ENCODE results near the gene NCKIPSD.

NCKIPSD gene

GRCh38 chr3:48702320-48702920 is 16.7 kb upstream of the NCKIPSD start:
- H3K4ac ChIP-seq (ENCODE audit: low read depth in 1 of 2, low read length in 2 of 2), result no peak overlapping the region
- no peak overlapping the region for H2BK15ac ChIP-seq (ENCODE audit: low read depth, poor library complexity, severe bottlenecking)
- H3K14ac ChIP-seq (ENCODE audit: low read length in 2 of 2), result no peak overlapping the region
- H3K27ac ChIP-seq (ENCODE audit: low read length, poor library complexity, severe bottlenecking), result no peak overlapping the region
- H3K79me1 ChIP-seq (replicated peaks; ENCODE audit: low read length, poor library complexity, severe bottlenecking), result no peaks in the 10 kb centered on the region
- no peak overlapping the region for H2BK5ac ChIP-seq (ENCODE audit: low read depth, low read length, poor library complexity, severe bottlenecking)
- H4K8ac ChIP-seq (ENCODE audit: low read length), result no peak overlapping the region
- H2BK12ac ChIP-seq (ENCODE audit: low read length in 2 of 2), result no peak overlapping the region
- H2AFZ ChIP-seq (ENCODE audit: low read depth, low read length), result no peak overlapping the region
- H3K9ac ChIP-seq (ENCODE audit: low read length), result no peak overlapping the region
- H3K23ac ChIP-seq (ENCODE audit: low read length in 2 of 2), result no peak overlapping the region
- H3K27me3 ChIP-seq (ENCODE audit: control insufficient read depth in 1 of 2, insufficient read depth in 1 of 2, low read length in 2 of 2), result no peaks in the 10 kb centered on the region
- no peak overlapping the region for H3K4me3 ChIP-seq (ENCODE audit: insufficient read depth in 1 of 2, low read depth in 1 of 2, low read length in 2 of 2)
- no peak for DNase-seq
- peaks cover 6% of the 10 kb centered on the region for H3K4me1 ChIP-seq (ENCODE audit: control insufficient read depth, insufficient read depth, low read depth, low read length)
- WGBS, result 94% methylated on average over 6 of the region's 6 CpGs
- no peak overlapping the region for H3K4me2 ChIP-seq (ENCODE audit: low read length, poor library complexity, severe bottlenecking)
- no peaks in the 10 kb centered on the region for H3K9me3 ChIP-seq (ENCODE audit: control insufficient read depth, low read length)
- no peak overlapping the region for H2BK120ac ChIP-seq (ENCODE audit: low read depth, low read length)
- H4K91ac ChIP-seq (ENCODE audit: low read length), result no peak overlapping the region
- peaks cover 41 to 42% of the 10 kb centered on the region in 2 experiments for H3K36me3 ChIP-seq (ENCODE audit: control insufficient read depth in 1 of 2, insufficient read depth in 2 of 2, low read depth in 1 of 2, low read length in 2 of 2)
- H2AK5ac ChIP-seq (ENCODE audit: low read length, severe bottlenecking), result no peak overlapping the region
- H3K18ac ChIP-seq (ENCODE audit: low read depth in 1 of 2, low read length in 2 of 2), result no peak overlapping the region

DNA sequence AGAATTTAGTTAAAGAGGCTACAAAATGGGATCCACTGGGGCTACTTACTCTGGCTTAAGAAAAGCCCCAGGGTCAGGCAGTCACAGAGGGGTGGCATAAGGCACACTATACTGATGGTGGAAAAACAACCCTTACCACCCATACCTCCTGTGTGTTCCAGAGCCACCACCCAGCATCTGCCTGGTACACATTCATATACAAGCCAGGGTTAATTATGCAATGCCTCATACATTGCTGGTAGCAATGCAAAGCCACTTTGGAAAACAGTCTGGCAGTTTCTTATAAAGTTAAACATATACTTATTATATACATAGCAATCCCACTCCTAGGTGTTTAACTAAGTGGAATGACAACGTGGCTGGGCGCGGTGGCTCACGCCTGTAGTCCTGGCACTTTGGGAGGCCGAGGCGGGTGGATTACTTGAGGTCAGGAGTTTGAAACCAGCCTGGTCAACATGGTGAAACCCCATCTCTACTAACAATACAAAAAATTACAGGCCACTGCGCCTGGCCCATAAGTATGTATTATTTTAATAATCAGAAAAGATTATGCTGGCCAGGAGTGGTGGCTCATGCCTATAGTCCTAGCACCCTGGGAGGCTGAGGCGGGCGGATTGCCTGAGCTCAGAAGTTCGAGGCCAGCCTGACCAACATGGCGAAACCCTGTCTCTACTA is 15.2 kb upstream of the NCKIPSD start:
- H2BK15ac ChIP-seq (ENCODE audit: low read depth, poor library complexity, severe bottlenecking), result no peak overlapping the region
- H3K27ac ChIP-seq (ENCODE audit: low read length, poor library complexity, severe bottlenecking), result no peak overlapping the region
- no peak overlapping the region for H4K91ac ChIP-seq (ENCODE audit: low read length)
- no peak overlapping the region for H2BK5ac ChIP-seq (ENCODE audit: low read depth, low read length, poor library complexity, severe bottlenecking)
- no peaks in the 10 kb centered on the region for H3K9me3 ChIP-seq (ENCODE audit: control insufficient read depth, low read length)
- no peak for DNase-seq
- no peak overlapping the region for H3K4ac ChIP-seq (ENCODE audit: low read depth in 1 of 2, low read length in 2 of 2)
- H3K4me1 ChIP-seq (ENCODE audit: control insufficient read depth, insufficient read depth, low read depth, low read length), result peaks cover 10% of the 10 kb centered on the region
- no peak overlapping the region for H2AFZ ChIP-seq (ENCODE audit: low read depth, low read length)
- H2BK12ac ChIP-seq (ENCODE audit: low read length in 2 of 2), result no peak overlapping the region
- H2BK120ac ChIP-seq (ENCODE audit: low read depth, low read length), result no peak overlapping the region
- peak overlapping the region in 1 of 2 experiments; percentile 19 for H3K4me3 ChIP-seq (ENCODE audit: insufficient read depth in 1 of 2, low read depth in 1 of 2, low read length in 2 of 2)
- no peak overlapping the region for H3K9ac ChIP-seq (ENCODE audit: low read length)
- H3K14ac ChIP-seq (ENCODE audit: low read length in 2 of 2), result no peak overlapping the region
- H3K79me1 ChIP-seq (replicated peaks; ENCODE audit: low read length, poor library complexity, severe bottlenecking), result no peaks in the 10 kb centered on the region
- no peak overlapping the region for H3K18ac ChIP-seq (ENCODE audit: low read depth in 1 of 2, low read length in 2 of 2)
- H2AK5ac ChIP-seq (ENCODE audit: low read length, severe bottlenecking), result no peak overlapping the region
- WGBS, result 92% methylated on average over 10 of the region's 11 CpGs
- no peak overlapping the region for H3K23ac ChIP-seq (ENCODE audit: low read length in 2 of 2)
- no peak overlapping the region for H4K8ac ChIP-seq (ENCODE audit: low read length)
- H3K4me2 ChIP-seq (ENCODE audit: low read length, poor library complexity, severe bottlenecking), result no peak overlapping the region
- peaks cover 31 to 34% of the 10 kb centered on the region in 2 experiments for H3K36me3 ChIP-seq (ENCODE audit: control insufficient read depth in 1 of 2, insufficient read depth in 2 of 2, low read depth in 1 of 2, low read length in 2 of 2)
- no peaks in the 10 kb centered on the region for H3K27me3 ChIP-seq (ENCODE audit: control insufficient read depth in 1 of 2, insufficient read depth in 1 of 2, low read length in 2 of 2)

DNA sequence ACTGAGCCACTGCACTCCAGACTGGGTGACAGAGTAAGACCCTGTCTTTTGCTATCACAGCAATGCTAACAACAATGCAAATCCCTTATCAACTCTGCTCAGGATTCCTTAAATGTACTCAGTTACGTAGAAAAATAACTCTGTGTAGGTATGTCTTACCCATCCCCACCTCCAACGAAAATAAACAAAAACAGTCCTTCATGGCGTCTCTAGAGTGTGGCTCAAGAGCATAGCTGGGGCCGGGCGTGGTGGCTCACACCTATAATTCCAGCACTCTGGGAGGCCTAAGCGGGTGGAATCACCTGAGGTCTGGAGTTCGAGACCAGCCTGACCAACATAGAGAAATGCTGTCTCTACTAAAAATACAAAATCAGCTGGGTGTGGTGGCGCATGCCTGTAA is 13.2 kb upstream of the NCKIPSD start:
- no peak overlapping the region for H3K23ac ChIP-seq (ENCODE audit: low read length in 2 of 2)

GRCh38 chr3:48697952-48698351 is 12.2 kb upstream of the NCKIPSD start:
- Histone ChIP-seq H3K14ac (ENCODE audit: low read length in 2 of 2) (no peak overlapping the region), H3K18ac (ENCODE audit: low read depth in 1 of 2, low read length in 2 of 2) (no peak overlapping the region), H2BK12ac (ENCODE audit: low read length in 2 of 2) (no peak overlapping the region), H3K4me3 (ENCODE audit: insufficient read depth in 1 of 2, low read depth in 1 of 2, low read length in 2 of 2) (no peak overlapping the region), H2BK120ac (ENCODE audit: low read depth, low read length) (no peak overlapping the region), H3K4me2 (ENCODE audit: low read length, poor library complexity, severe bottlenecking) (no peak overlapping the region), H3K4me1 (ENCODE audit: control insufficient read depth, insufficient read depth, low read depth, low read length) (peaks cover 22% of the 10 kb centered on the region), H2AK5ac (ENCODE audit: low read length, severe bottlenecking) (no peak overlapping the region), H4K8ac (ENCODE audit: low read length) (no peak overlapping the region), H3K79me1 (replicated peaks; ENCODE audit: low read length, poor library complexity, severe bottlenecking) (peaks cover under 1% of the 10 kb centered on the region), H4K91ac (ENCODE audit: low read length) (no peak overlapping the region), H3K23ac (ENCODE audit: low read length in 2 of 2) (no peak overlapping the region), H3K36me3 (ENCODE audit: control insufficient read depth in 1 of 2, insufficient read depth in 2 of 2, low read depth in 1 of 2, low read length in 2 of 2) (peaks cover 31 to 42% of the 10 kb centered on the region in 2 experiments), H3K9me3 (ENCODE audit: control insufficient read depth, low read length) (no peaks in the 10 kb centered on the region), H3K27ac (ENCODE audit: low read length, poor library complexity, severe bottlenecking) (no peak overlapping the region), H2BK5ac (ENCODE audit: low read depth, low read length, poor library complexity, severe bottlenecking) (no peak overlapping the region), H3K27me3 (ENCODE audit: control insufficient read depth in 1 of 2, insufficient read depth in 1 of 2, low read length in 2 of 2) (no peaks in the 10 kb centered on the region), H3K9ac (ENCODE audit: low read length) (no peak overlapping the region), H3K4ac (ENCODE audit: low read depth in 1 of 2, low read length in 2 of 2) (no peak overlapping the region), H2AFZ (ENCODE audit: low read depth, low read length) (no peak overlapping the region), H2BK15ac (ENCODE audit: low read depth, poor library complexity, severe bottlenecking) (no peak overlapping the region)
- 98% methylated on average over 3 of the region's 3 CpGs for whole genome bisulfite sequencing
- DNase-seq, result no peak

More for the DNA sequence above, 13.2 kb upstream of the NCKIPSD start:
- Histone ChIP-seq H3K4me2 (ENCODE audit: low read length, poor library complexity, severe bottlenecking) (no peak overlapping the region), H3K79me1 (replicated peaks; ENCODE audit: low read length, poor library complexity, severe bottlenecking) (no peaks in the 10 kb centered on the region), H3K27me3 (ENCODE audit: control insufficient read depth in 1 of 2, insufficient read depth in 1 of 2, low read length in 2 of 2) (no peaks in the 10 kb centered on the region), H3K9ac (ENCODE audit: low read length) (no peak overlapping the region), H4K8ac (ENCODE audit: low read length) (no peak overlapping the region), H3K4ac (ENCODE audit: low read depth in 1 of 2, low read length in 2 of 2) (no peak overlapping the region), H3K27ac (ENCODE audit: low read length, poor library complexity, severe bottlenecking) (no peak overlapping the region), H3K14ac (ENCODE audit: low read length in 2 of 2) (no peak overlapping the region), H2AFZ (ENCODE audit: low read depth, low read length) (no peak overlapping the region), H2BK12ac (ENCODE audit: low read length in 2 of 2) (no peak overlapping the region), H3K18ac (ENCODE audit: low read depth in 1 of 2, low read length in 2 of 2) (no peak overlapping the region), H3K36me3 (ENCODE audit: control insufficient read depth in 1 of 2, insufficient read depth in 2 of 2, low read depth in 1 of 2, low read length in 2 of 2) (peaks cover 26 to 35% of the 10 kb centered on the region in 2 experiments), H2BK15ac (ENCODE audit: low read depth, poor library complexity, severe bottlenecking) (no peak overlapping the region), H3K4me3 (ENCODE audit: insufficient read depth in 1 of 2, low read depth in 1 of 2, low read length in 2 of 2) (no peak overlapping the region), H3K9me3 (ENCODE audit: control insufficient read depth, low read length) (no peaks in the 10 kb centered on the region), H3K4me1 (ENCODE audit: control insufficient read depth, insufficient read depth, low read depth, low read length) (peaks cover 19% of the 10 kb centered on the region), H2BK120ac (ENCODE audit: low read depth, low read length) (no peak overlapping the region), H4K91ac (ENCODE audit: low read length) (no peak overlapping the region), H2BK5ac (ENCODE audit: low read depth, low read length, poor library complexity, severe bottlenecking) (no peak overlapping the region), H2AK5ac (ENCODE audit: low read length, severe bottlenecking) (no peak overlapping the region)
- no peak for DNase-seq
- WGBS, result 98% methylated on average over 8 of the region's 8 CpGs

Measured in mesenchymal stem cell (in vitro differentiated cells and primary cell).